Germinal center (tissue), 1 donor: ENCODE measurements around the gene MAML3.

Experiments
- DNase-seq: peaks from one replicate; pipeline ENCODE4 v3.0.0; 2012; ENCODE audit warnings: mixed read lengths, low spot score

Gene MAML3

DNA sequence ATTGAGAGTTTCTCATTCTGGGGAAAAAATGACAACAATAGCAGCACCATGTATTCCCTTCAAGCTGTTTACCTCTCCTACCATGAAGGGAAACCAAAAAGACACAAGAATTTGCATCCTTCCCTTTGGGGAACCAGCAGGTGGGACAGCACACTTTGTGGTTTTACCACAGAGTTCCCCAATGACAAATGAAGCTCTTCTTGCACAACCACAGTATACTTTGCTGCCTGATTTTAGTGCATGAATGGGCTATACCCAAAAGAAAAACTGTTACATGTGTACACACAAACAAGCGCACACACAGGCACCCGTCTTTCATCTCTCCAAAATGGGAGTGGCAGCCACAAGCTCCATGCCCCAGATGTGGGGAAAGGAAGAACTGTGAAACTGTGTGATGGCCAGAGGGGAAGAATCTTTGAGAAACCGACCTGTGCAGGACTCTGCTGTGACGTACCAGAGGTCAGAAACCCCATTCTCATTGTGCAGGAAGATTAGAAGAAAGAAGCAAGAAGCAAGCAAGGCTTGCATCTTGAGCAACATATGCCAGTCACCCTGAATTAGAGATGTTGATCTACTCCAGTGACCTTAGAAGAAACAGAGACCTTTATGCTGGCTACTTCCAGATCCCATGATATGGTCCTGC, 2.7 kb upstream of the MAML3 start:
- peak; percentile 32 for DNase-seq

DNA sequence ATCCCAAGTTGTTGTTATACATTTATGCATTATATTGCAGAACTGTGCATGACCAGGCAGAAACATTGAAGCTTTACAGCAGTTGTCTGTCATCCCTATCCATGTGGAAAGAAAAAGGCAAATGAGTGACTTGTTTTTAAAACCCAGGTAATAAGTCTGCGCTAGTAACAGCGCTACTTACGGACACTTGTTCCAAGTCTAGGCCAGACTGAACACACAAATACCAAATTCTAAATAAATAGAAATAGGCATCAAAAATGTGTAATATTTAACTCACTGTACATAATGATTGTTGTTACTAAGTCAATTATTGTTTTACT, 548 bp upstream of the MAML3 start:
- DNase-seq: no peak

DNA sequence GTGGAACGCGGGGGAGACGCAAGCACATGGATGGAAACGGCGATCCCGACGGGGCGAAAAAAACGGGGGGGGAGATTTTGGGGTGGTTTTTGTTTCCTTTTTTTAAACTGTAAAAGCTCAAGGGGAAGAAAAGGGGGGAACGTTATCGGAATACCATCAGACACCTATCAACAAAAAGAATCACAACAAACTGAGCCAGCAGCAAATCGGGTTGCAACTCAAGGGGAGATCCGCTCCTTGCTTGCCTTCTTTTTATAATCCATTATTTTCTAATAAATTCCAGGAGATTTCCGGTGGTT, 616 bp downstream of the MAML3 start:
- no peak for DNase-seq

DNA sequence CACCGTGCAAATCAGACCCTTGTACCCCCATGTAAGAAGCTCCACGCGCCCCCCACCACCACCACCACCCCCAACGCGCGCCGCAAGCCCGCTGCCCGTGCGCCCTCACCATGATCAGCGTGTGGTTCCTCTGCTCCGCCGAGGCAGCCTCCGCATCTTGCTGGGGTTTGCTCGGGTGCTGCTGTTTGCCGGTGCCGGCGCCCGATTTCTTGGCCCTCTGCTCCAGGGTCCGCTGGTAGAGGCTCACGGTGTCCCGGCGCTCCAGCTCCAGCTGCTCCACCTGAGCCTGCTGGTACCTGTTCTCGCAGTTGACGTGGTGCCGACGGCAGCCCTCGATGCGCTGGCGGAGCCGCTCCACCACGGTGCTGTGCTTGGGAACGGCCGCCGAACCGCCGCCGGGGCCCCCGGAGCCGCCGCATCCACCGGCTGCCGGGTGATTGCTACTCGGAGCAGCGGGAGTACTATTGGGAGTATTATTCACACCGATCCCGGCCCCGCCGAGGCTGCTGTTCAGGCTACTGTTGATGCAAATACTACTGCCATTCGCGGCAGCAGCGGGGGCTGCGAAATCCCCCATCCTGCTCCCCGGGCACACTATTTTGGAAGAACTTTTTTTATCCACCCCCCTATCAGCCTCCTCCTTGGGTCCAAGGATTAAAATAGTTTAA, 1.1 kb downstream of the MAML3 start:
- peak; percentile 25 for DNase-seq

DNA sequence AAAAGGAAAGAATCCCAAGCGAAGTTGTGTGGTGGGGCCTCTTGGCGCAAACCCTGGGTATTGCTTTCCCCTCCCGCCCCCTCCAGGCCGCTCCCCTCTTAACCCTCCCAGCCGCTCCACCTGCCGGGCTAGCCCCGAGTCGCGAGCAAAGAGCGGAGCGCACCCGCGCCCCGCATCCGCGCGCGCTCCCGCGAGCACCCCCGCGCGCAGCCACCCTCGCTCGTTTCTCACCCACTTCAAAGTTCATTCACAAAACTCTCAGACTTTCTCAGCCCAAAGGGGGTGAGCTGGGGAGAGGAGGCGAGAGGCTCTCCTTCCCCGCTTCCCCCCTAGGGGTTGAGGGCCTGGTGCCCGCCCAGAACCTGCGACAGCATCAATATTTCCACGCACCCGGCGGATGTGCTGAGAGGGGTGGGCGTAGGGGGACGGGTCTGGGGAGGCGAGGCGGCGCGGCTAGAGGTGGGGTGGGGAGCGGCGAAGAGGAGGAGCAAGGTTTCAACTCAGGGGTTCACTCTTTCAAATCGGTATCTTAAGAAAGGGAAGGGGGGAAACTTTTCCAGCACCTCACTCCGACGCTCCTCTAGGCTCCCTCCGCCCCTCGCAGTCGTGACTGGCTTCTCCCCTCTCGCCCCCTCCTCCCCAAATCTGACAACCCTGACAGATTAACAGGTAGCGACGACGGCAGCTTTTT, 1.8 kb downstream of the MAML3 start:
- DNase-seq: peak; percentile 87

DNA sequence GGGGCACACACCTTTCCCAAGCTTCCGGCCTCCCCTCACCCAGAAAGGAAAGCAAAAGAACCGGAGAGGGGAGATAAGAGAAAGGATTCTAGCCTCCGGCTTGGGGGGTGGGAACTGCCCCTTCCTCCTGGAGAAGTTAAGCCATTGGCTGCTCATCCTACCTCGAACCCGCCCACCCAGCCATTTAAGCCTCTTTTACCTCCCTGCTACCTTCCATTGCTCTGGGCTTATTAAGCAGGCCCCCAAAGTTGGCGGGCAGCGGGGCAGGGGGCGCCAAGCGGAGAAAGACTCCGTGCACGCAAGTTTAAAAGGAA, 2.3 kb downstream of the MAML3 start:
- DNase-seq: peak; percentile 88

DNA sequence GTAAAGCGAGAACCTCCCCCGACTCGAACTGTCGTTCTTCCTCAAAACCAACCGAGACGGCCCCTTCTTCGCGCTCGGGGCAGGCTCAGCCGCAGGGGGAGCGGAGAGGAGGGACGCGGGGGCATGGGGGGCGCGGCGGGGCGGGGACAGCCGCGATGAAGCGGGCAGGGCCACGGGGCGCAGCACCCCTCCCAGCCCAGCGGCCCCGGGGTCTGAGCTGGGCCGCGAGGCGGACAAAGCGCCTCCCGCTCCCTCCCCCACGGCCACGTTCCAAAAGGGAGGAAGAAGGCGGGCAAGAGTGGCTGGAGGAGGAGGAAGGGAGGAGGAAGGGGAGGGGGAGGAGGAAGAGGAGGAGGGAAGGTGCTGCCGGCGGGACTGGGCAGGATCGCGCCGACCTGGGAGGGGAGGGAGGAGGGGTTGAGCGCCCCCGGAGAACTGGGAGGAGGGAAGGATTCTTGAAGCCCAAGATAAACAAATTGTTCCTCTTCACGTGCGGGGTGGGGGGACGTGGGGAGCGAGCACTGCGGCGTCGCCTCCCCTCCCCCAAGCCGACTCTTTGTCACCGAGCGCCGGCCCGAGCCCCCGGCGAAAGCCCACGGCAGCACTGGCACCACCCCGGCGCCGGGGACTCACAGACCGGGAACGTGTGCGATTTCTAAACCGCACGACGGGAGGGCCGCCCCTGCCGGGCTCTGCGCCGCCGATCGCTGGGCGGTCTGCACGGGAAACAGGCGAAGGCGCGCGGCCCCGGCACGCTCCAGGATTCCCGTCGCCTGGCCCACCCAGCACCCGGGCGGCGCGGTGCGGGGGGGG, 2.9 kb downstream of the MAML3 start:
- DNase-seq: peak; percentile 77

DNA sequence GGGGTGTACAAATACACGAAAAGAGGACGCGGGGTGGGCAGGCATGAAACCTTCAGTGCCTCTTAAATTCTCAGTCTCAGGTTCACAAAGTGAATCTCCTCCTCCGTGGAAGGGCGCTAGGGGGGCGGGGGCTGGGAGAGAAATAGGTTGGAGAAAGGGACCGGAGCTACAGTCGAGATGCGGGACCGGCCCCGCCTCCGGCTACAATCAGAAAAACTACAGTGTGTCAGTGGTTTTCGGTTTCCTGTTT, 3.4 kb downstream of the MAML3 start:
- no peak for DNase-seq

DNA sequence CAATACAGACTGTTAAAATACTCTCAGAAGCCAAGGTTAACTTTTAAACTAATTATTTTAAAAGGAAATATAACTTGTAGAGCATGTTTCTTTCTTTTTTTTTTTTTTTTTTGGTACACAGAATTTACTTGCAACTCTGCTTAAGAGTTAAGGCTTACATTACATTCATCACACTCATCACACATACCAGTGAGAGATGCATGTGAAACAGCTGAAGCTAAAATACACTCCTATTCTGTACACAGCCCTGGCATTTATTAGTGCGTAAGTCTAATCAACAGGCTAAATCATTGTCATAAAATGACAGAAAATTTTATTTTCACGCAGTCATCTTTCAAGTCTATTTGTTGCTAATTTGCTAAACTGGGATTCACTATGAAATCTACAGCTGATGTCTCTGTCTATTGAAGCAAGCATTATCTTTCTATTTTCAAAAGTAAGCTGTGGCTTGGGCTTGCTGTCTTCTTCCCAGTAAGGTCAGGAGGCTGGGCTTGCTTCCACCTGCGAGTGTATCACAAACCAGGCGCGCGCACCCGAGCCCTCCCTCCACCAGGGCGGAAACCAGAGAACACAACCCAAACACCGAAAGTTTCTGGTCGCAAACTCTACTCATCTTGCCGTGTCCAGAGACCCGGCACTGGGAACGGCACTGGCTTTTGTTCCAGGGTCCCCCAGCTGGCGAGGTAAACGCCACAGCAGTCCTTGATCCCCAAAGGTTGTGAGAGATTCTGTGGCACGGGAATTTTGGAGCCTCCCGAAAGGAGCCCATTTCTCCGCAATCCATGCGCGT, 3.9 kb downstream of the MAML3 start:
- DNase-seq: peak; percentile 50

DNA sequence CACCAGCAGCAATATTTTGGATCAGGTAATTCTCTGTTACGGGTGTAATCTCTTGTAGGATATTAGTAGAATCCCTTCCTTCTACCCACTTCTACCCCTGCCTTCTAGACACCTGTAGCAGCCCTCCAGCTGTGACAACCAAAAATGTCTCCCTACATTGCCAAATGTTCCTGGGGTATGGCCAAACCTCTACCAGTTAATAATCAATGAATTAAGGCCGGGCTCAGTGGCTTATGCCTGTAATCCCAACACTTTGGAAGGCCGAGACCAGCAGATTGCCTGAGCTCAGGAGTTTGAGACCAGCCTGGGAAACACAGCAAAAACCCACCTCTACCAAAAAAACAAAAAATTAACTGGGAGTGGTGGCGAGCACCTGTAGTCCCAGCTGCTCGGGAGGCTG, 9.9 kb downstream of the MAML3 start:
- DNase-seq: no peak

DNA sequence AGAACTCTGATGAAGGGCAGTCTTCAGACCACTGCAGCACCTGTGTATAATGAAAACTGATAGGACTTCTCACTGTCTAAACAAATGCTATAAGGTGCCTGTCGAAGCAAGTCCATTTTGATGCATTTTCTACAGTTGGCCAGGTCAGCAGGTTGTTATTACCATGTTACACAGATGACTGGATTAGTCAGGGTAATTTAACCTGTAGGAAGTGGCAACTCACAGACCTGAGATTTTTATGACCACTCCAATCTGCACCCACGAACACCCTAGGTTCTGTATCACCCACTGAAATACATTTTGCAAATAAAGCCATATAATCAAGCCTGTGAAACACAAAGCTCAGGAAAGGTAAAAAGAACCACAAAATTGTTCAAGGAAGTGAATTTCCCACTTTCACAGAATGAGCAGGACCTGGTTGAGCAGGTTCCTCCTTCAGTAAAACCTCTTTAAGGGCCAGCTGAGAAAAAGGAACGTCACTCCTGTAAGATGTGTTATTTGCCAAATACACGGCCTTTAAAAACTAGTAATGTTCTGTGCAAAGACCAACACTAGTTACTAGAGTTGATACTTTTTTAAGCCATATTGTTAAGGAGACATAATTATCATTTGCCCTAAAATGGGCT, 12.7 kb downstream of the MAML3 start:
- DNase-seq: no peak

DNA sequence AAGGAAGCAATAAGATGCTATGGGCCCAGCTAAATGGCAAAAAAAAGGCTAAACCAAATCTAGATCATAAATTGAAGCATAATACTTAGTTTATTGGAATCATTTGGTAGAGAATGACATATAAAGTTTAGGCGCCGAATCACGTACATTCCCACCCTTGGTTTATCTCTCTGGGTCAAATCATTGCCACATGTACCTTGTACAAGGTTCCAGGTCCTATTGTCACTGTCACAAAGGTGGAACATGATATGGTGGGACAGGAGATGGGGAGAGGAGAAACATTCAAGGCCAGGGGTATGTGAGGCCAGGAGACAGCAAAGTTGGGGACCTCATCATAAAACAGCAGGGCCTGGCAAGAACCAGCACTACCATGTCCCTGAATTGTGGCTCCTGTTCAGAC, 13.4 kb downstream of the MAML3 start:
- no peak for DNase-seq

DNA sequence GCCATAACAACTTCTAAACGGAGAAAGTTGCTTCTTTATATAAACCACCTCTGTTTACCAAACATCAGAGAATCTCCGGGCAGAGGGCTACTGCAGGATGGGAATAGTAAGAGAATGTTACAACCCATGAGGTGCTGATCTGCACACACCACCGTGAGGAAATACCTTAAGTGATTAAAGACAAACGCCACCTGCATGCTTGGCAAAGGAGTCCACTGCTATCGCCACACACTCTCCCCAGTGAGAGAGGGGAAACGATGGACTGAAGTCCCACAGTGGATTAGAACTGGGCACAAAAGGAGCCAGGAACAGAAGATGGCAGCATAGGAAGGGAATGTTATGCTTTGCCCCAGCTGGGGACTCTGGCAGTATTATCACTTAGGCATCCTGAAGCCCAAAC, 15.6 kb downstream of the MAML3 start:
- no peak for DNase-seq

DNA sequence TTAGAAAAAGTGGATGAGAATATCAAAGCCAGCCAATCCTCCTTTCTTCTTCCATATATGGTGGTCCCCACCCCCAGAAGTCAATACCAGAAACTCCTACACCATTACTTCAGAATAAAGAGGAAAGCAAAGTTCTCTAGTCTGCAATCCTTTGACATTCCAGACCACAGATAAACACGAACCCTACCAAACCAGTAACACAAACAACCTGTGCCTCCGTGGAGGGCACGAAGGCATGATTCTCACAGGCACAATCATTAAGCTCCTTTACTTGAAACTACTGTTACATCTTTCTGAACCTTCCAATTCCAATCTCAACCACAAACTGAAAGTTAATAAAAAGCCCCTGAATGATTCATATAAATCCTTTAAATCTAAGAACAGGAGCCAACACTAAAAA, 16.3 kb downstream of the MAML3 start:
- DNase-seq: no peak

DNA sequence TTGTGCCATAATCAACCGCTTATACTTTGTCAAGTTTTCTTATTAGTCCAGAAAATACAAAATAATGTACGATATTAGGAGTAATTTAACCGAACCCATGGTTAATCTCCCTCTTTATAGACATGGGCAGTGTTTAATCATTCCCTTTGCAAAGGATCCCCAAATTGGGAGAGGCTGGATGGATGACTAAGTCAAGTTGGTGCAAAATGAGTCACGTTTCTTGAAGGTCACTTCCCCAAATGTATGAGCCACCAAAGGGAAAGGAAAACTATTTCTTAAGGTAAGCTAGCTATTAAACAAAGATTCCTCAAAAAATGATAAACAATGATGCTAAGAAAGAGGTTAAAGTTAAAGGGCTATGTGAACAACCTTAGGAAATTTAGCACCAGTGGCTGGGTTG, 17.5 kb downstream of the MAML3 start:
- no peak for DNase-seq

DNA sequence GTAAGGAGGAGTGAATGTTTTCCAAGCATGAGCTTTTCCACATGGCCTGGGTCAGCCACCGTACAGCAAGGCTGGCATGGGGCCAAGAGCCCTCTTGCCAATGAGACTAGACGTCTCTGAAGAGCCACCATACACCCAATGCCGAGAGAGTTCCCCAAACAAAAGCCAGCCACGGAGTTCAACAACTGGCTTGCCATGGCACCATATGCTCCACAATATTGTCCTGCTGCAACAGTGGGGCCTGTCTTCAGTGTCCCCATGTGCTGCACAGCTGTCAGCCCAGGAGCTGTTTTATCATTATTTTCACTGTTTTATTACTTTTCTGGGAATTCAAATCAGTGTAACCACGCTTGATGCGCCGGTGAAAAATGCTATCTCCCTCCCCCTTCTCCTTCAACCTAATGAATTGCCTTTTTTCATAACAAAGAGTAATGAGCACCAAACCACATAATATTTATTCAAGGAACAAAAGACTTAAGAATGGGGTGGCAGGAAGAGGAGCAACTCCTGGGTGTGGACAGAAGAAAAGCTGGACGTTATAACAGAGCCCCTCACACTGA, 18.4 kb downstream of the MAML3 start:
- DNase-seq: no peak

DNA sequence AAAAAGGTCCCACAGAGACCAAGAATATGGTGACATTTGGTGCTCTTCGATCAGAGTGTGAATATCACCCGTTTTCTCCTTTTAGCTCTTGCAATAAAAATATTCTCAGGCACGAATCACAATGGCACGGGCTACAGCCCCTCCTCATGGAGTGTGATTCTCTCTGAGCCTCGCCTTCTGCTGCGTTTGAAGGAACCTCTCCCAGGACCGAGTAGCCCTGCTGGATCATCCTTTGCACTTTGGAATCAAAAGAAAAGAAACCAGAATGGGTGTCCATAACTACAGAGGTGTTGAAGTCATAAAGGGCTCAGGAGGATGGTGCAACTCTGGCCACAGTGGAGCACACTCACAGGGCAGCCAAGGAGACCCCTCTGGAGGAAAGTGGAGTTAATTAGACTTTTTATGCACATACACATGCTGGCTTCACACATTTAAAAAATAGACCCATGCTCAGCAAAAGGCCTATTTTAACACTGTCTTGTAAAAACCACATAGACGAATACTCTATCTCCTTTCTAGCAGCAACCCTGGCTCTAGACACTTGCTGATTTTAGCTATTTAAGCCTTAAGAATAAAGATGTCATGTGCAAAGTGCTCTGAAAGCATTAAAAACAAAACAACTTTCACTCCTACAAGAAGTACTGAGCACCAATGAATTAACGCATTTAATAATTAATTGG, 19.1 kb downstream of the MAML3 start:
- DNase-seq: no peak

DNA sequence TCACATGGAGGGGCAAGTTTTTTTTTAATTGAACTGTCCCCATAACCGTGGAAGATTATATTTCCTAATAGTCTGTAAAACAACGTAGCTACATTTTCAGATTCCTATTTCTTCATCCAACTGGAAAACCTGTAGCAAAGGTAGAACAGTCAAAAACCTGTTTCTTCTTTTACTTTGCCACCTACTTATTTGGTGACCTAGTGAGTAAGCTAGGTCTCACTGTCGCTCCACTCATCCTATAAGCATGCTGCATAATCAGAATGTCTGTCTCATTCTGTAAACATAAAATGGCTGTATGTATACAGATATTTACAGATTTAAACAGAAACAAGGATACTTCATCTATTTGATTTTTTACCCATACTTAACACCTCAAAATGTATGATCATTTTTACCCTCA, 20.4 kb downstream of the MAML3 start:
- no peak for DNase-seq

DNA sequence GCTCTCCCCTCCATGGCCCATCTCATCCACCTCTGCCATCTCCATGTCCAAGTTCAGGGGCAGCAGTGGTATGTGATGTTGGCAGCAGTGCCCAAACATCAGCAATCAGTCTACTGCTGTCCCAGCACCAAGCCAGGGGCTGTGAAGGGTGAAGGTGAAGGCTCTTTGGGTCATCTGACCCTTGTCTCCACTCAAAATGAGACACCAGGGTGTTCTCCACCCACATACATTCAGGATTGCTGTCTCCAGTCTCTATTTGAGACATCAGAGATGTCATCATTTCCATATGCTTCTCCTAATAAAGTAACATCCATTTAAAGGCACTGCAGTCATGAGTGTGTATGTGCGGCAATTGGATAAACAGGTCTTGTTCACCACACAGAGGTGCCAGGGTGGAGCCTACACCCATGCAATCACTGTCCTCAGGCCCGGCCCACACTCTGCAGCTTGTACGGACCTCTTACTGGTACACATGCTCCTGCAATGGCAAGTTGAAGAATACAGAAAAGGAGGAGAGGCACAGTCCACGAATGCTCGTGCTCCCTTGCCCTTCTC, 22.2 kb downstream of the MAML3 start:
- no peak for DNase-seq

DNA sequence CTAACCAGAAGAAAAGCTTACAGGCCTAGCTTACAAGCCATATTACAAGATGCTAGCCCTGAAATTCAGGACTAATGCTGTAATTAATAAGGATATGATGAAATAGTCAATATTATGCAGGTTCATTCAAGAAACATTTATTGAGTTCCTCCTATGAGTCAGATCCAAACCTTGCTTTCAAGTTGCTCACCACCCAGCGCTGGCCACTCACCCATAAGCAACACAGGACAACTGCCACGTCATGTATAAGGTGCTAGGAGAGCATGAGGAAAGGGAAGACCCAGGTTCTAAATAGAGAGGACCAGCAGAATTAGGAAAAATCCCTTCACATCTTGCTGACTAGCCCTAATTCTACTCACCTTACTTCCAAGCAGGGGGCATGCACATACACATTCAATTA, 23.3 kb downstream of the MAML3 start:
- DNase-seq: no peak

DNA sequence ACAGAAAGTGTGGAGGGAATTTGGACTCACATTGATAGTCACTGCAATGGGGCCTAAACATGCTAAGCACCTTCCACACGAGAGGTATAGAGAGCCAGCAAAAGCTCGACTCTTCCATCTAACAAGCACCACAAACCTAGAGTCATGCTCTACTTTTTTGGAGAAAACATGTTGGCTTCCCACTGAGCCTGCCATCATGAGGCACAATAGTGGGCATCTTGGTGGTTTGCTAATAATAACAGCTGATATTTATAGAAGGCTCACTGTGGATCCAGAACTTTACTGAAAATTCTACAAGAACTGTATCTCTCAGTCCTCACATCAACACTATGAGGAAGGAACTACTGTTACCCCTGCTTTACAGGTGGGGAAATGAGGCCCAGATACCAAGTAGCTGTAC, 26.6 kb downstream of the MAML3 start:
- DNase-seq: no peak
